ENCODE measurements around the gene BPTF. TPM values are rescaled to one million over a fixed set of nuclear protein-coding genes. Genes with fewer than 3 reads are reported as not detected.

BPTF gene
- polyA plus RNA-seq, 2 of the 4 experiments (the other 2 are of a cell fraction): 26.3 to 60.7 TPM

- ATAC-seq (peak; percentile 95 to 97), FAIRE-seq (peak; percentile 87), DNase-seq (ENCODE audit: low read depth in 1 of 2, low spot score in 1 of 2) (peak; percentile 97 to 98)
- H3K4me3 ChIP-seq: peak overlapping the region; percentile 48
- peaks cover 9% of the 10 kb centered on the region; the same call in 2 of the 3 replicates for H3K4me1 ChIP-seq
- H3K27ac ChIP-seq: peak overlapping the region; percentile 84 to 87
- CTCF ChIA-PET: interaction anchor here (0.7 to 1.9 kb wide), 15 partner anchors 8 to 642 kb away, joined by 3 to 12 read pairs (median 4); partner anchors contain the start of gene KPNA2
- POLR2A ChIA-PET: interaction anchor here (0.6 to 1.9 kb wide), 10 partner anchors 8 to 1383 kb away, joined by 3 to 21 read pairs (median 6); partner anchors contain the start of genes C17orf58, KPNA2 and WIPI1
- WGBS (ENCODE audit: missing lambda C conversion rate): under 1% methylated on average over 37 of the region's 51 CpGs
- H3K4me2 ChIP-seq: peak overlapping the region; percentile 75
- no peaks in the 10 kb centered on the region for H3K9me3 ChIP-seq
- 0 out of 2 replicates have a peak, but pooled peaks have one; percentile 20 for TF ChIP-seq RFX5 (IDR thresholded peaks at IDR 0.05)
- TF ChIP-seq ESRRA (IDR thresholded peaks at IDR 0.05; ENCODE audit: borderline replicate concordance, low read length): peak; percentile 71
- peak; percentile 79; the same call in 1 of the 2 replicates for TF ChIP-seq EHF (CRISPR knock-in tag; IDR thresholded peaks at IDR 0.05)
- peak; percentile 76 for TF ChIP-seq CHD2 (IDR thresholded peaks at IDR 0.05; ENCODE audit: low read length, partially characterized antibody)
- TF ChIP-seq CTCF (IDR thresholded peaks at IDR 0.05): no peak; the same call in 2 of the 3 replicates
- peak; percentile 10; the same call in 1 of the 2 replicates for TF ChIP-seq FOXS1 (CRISPR knock-in tag; IDR thresholded peaks at IDR 0.05)
- no peak; a peak in 1 of 5 replicates for TF ChIP-seq RAD21 (conservative IDR thresholded peaks at IDR 0.05 in 1 of 2, IDR thresholded peaks at IDR 0.05 in 1 of 2)
- peak; percentile 79 for TF ChIP-seq TP53 (CRISPR knock-in tag; IDR thresholded peaks at IDR 0.05)
- peak; percentile 55 for TF ChIP-seq REST (IDR thresholded peaks at IDR 0.05)
- TF ChIP-seq MAZ (IDR thresholded peaks at IDR 0.05; ENCODE audit: borderline replicate concordance, low read depth, low read length): peak; percentile 96; the same call in 1 of the 2 replicates
- TF ChIP-seq FOSL2 (IDR thresholded peaks at IDR 0.05): no peak
- TF ChIP-seq FOSL2 (CRISPR knock-in tag; IDR thresholded peaks at IDR 0.05): peak; percentile 22; the same call in 1 of the 2 replicates
- TF ChIP-seq POLR2A (IDR thresholded peaks at IDR 0.05; ENCODE audit: low read length): peak; percentile 95
- TF ChIP-seq FOSB (CRISPR knock-in tag; IDR thresholded peaks at IDR 0.05): 0 out of 2 replicates have a peak, but pooled peaks have one; percentile 6
- no peak for TF ChIP-seq BHLHE40 (IDR thresholded peaks at IDR 0.05; ENCODE audit: low read depth, low read length)
- TF ChIP-seq MYC (IDR thresholded peaks at IDR 0.05; ENCODE audit: borderline replicate concordance, low read length): peak; percentile 64; the same call in 1 of the 2 replicates
- TF ChIP-seq ATOH8 (CRISPR knock-in tag; IDR thresholded peaks at IDR 0.05; ENCODE audit: low read depth): no peak
- TF ChIP-seq ZC3H11A (IDR thresholded peaks at IDR 0.05): no peak
- peak; percentile 93; the same call in 1 of the 2 replicates for TF ChIP-seq HMGXB4 (CRISPR knock-in tag; IDR thresholded peaks at IDR 0.05; ENCODE audit: borderline replicate concordance)
- TF ChIP-seq HOXB5 (CRISPR knock-in tag; IDR thresholded peaks at IDR 0.05): peak; percentile 59; the same call in 1 of the 2 replicates
- TF ChIP-seq EHMT2 (IDR thresholded peaks at IDR 0.05; ENCODE audit: low read depth): no peak
- peak; percentile 70 for TF ChIP-seq PBX3 (IDR thresholded peaks at IDR 0.05)
- TF ChIP-seq ZSCAN20 (CRISPR knock-in tag; IDR thresholded peaks at IDR 0.05): no peak
- peak; percentile 53 for TF ChIP-seq SMC3 (IDR thresholded peaks at IDR 0.05)
- peak; percentile 98 for TF ChIP-seq E2F6 (IDR thresholded peaks at IDR 0.05; ENCODE audit: borderline replicate concordance, low read depth)
- TF ChIP-seq GATA3 (IDR thresholded peaks at IDR 0.05; ENCODE audit: borderline replicate concordance): 0 out of 2 replicates have a peak, but pooled peaks have one; percentile 38
- TF ChIP-seq BCL3 (IDR thresholded peaks at IDR 0.05): peak; percentile 82; the same call in 1 of the 3 replicates
Observed at GRCh38 chr17:68019675-68020408, 194.5 kb downstream of the BPTF start.

All from A549 (cell line).